SW 1271 (cell line): ENCODE data around the gene MINDY4B.

Experiments
- DNase-seq, 2 experiments: peaks; one replicate each; lab custom pipeline; 2025; lab: John Stamatoyannopoulos, UW

The MINDY4B gene

DNA sequence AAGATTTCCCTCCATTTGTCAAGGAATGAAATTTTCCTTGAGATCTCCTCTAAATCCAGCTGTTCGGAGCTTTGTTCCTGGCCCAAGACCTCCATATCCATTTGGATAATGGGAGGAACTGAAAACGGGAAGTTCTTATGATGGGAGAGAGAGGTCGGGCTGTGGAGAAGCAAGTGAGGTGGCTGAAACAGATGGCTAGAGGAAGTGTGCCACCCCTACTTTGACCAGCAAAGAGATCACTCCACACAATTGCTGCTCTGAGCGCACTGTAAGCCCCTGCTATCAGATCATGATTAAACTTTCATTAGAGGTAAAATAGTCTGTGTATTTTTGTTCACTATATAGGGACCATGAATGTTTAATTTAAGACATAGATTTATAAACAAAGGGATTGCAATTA is at the start of gene MINDY4B:
TSS of gene MINDY4B (minus strand) at position 101 of the 400 bp plus-strand sequence. CDS start at position 101, 0 bp downstream.
- DNase-seq = no peak

DNA sequence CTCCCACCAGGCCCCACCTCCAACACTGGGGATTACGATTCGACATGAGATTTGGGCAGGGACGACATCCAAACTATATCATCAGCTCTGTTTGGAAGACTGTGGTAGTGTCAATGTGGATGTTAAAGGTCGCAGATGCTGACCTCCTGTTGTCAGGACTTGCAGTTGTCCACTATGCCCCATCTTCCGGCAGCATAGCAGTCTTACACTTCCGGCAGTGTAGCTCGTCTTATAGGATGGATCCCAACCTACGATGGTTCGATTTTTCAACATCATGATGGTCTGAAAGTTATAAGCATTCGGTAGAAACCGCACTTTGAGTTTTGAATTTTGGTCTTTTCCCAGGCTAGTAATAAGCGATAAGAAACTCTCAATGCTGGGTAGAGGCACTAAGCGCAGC is 46.7 kb upstream of the MINDY4B start:
- no peak for DNase-seq

DNA sequence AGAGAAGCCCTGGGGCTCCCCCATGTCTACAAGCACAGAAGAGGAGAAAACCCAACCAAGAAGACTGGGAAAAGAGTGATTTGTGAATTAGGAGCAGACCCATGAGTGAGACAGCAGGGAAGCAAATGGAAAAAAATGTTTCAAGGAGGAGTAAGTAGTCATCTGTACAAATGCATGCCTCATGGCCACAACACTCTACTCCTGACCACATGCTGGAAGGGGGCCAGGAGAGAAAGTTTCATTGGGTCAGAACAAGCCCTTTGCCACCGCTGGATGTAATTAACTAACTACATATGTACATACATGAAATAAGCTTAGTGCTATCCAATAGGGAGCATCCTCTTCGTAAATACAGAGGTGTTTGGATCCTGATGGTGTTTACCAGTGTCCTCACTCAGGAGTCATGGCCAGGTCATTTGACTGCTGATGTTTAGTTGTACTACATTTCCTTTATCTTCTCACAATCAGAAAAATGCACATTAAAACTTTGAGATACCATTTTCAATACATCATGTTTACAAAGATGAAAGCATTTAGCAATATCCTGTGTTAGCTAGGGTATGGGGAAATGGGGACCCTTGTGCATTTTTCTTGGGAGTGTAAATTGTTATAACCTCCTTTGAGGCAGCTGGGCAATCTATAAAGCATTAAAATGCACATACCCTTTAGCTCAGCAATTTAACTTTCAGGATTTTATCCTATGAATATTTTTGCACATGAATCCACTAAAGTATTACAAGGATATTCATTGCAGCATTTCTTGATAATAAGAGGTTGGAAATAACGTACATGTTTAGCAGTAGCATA is 40.2 kb upstream of the MINDY4B start:
- no peak for DNase-seq

DNA sequence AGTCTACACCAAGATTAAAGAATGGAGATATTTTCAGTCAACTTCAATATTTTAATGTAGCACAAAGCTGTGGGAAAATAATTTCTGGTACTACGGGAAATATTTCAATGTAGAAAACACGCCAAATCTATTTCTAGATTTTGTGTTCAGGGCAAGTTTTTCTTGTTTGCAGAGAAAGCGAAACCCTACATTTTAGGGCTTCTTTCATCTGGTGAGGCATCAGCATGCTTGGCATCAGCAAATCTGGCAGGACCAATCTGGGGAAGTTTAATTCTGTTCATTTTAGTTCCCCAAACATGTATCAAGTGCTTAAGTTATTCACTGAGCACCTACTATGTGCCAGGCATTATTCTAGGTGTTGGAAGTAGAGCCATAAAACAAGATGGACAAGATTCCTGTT is 37.0 kb upstream of the MINDY4B start:
- DNase-seq = no peak

DNA sequence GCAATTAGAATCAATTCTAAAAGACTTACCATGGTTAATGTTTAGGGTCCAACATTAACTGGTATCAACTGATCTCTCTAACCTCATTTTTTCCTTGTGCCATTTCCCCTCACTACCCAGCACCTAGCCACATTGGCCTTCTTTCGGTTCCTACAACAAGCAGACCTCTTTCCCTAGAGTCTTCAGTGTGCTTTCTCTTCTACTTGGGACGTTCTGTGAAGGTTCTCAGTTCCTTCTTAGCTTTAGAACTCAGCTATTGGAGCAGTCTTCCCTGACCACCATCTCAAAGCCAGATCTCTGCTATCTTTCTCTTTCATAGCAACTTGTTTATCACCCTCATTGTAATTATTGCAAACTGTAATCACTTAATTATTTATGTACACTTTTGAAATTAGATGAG is 31.5 kb upstream of the MINDY4B start:
- DNase-seq = no peak

DNA sequence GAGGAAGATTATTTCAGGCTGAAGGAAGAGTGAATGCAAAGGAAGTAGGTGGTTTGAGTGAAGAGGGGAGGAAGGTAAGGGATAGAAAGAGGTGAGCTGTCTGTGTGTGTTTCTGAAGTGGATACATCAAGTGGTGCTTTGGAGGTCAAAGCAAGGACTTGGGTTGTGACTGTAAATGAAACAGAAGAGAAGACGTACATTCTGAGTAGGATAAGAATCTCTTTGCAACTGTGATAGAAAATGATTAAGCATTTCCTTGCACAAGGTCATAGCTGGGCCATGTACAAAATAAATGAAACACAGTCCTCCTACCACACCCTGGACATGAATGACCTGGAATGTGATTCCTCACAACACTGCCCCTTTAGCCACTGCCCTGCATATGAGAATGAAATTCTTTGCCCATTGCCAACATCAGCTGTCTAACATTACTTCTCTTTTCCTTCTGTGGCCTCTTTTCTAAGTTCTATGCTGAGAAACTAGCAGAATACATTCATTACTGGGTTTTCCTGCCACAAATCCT is 28.3 kb upstream of the MINDY4B start:
- no peak for DNase-seq

DNA sequence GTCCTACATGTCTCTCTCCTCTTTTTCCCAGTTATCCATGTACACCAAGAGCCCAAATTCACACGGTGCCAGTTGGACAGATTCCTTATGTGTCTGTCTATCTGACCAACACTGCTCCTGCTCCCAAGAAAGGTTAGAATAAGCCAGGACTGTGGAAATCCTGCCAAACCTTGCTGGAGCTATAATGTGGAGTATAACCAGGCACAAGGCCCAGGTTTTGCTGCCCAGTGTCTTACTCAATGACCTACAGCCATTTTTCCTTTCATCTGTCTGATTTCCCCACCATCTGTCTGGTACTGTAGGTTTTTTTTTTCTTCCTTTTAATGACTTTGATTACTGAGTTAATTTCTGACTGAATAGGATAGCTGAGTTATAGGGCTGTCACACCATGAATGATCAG is 26.5 kb upstream of the MINDY4B start:
- no peak for DNase-seq

DNA sequence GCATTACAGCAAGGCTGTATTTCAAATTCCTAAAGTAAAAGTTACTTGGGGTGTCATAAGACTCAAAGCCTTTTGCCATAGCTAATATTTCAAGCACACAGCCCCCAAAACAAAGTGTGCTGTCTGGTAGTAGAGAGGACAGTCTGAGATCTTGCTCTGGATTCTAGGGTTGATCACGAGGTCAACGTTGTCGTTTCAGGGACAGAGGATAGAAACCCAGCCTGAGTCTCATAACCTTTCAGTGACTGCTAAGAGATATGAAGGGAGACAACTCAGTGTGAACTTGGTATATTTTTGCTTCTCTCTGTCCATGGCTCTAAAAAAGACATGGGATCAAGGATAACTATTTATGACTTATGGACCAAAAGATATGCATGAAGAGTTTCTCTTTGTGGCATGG is 25.6 kb upstream of the MINDY4B start:
- DNase-seq = no peak

DNA sequence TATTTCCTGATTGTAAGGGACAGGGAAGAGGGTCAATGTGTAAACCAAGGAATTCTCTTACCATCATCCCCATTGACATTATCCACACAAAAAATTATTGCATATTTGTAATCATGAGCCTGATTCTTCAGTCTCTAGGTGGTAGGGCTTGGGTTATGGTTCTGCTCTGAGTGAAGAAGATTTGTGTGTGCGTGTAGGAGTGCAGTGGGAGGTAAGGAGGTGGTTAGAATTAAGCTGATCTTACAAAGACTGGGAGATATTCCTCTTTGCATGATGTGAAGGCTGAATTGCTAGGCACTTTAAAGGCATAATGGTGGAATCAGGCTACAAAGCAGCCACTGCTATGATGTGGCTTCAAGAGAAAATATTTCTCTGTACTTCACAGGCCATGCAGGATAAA is 23.0 kb upstream of the MINDY4B start:
- no peak for DNase-seq

DNA sequence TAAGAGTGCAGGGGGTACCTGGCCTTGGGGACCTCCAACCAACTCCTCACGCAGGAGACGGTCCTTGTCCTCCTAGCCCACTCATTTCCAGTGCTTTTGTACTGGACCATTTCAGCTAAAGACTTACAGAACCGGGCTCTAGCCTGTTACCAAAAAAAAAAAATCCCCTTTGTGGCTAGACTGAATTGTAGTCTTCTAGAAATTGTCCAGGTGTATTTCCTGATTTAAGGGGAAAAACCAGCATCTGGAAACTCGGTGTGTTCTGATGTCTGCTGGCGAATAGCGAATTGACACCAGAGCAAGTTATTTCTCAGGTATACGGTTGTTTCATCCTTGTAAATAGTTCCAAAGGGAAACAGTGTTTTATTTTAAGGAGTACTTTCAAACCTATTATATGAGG is 21.1 kb upstream of the MINDY4B start:
- no peak for DNase-seq

DNA sequence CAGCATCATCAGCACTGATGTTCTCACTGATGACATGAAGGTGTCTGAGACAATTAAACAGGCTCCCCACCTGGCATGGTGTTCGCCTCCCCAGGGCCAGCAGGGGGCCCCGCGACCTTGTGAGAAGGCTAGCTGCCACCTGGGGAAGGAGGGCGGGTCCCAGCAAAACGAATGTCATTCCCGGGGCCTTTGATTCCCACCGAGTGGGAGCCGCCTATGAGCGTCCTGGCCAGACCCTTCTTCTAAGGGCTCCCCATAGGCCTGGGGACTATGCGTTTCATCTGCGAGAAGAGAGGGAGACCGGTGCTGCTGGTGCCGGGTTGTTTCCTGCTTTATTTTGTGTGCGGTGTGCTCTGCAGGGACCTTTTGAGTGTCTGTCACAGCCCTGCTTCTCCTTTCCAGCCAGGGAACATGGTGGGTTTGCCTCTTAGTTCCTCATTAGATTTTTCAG is 20.5 kb upstream of the MINDY4B start:
- DNase-seq = peak; percentile 18 to 48

DNA sequence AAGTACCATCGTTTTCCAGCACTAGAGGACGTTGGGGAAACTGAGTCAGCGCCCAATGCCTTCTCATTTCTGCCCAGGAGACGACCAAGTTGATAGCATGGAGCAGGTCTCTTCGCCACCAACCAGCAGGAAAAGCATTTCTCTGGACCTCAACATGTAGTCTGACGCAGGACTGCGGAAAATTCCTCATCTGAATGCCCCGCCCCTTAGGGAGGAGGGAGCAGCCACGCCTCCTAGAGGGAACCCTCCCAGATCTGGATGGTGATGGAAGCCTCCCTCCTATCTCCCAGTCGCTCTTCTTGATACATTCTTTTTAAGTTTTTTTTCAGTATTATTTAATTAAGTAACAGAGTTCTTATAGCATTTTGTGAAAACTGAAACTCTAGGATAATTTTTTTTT is 17.4 kb upstream of the MINDY4B start:
- DNase-seq = no peak

DNA sequence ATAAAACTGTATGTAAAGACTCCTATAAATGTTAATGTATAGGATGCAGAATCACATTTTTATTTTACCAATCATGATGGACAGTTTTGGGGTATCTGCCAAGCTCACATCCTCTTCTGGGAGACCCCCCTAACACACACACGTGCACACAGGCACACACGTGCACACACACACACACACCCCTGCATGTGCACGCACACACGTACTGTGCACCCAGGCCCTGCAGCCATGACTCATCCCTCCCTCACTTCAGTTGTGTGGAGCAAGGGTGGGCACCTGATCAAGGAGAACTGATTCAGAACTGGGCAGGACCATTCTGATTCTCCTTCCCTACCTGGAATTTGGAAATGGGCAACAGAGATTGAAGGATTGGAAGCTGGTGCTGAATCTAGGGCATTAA is 16.0 kb upstream of the MINDY4B start:
- DNase-seq = no peak

DNA sequence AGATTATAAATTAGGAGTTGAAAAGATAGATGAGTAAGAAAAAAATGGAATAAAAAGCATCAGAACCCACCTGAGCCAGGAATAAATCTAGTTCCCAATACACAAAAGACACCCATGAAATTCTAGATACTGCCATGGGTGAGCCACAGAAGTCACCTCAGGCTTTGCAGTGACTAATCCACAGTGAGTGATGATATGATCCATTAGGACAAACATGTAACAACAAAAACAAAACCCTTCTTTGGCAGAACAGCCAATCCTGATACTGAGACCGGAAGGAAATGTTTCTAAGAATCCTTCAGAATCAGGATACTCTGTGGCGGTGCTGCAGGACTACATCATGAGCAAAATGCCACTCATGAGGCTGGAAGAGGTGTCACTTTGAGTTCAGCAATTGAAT is 15.0 kb upstream of the MINDY4B start:
- DNase-seq = no peak

DNA sequence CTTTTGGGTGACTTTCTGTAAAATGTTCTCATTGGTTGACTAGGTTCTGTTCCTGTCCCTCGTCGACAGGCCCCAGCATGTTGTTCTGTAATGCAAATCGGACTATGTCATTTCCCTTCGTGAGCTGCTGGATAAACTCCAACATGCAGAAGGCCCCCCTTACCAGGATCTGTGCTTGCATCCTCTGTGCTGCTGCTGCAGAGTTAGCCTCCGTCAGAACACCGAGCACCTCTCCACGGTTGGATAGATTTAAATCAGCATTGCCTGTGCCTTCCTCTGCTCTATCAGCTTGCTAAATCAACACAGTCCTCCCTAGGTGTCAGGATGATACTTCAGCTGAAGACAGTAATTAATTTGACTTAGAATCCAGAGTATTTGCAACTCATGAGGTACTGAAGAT is 12.7 kb upstream of the MINDY4B start:
- no peak for DNase-seq

DNA sequence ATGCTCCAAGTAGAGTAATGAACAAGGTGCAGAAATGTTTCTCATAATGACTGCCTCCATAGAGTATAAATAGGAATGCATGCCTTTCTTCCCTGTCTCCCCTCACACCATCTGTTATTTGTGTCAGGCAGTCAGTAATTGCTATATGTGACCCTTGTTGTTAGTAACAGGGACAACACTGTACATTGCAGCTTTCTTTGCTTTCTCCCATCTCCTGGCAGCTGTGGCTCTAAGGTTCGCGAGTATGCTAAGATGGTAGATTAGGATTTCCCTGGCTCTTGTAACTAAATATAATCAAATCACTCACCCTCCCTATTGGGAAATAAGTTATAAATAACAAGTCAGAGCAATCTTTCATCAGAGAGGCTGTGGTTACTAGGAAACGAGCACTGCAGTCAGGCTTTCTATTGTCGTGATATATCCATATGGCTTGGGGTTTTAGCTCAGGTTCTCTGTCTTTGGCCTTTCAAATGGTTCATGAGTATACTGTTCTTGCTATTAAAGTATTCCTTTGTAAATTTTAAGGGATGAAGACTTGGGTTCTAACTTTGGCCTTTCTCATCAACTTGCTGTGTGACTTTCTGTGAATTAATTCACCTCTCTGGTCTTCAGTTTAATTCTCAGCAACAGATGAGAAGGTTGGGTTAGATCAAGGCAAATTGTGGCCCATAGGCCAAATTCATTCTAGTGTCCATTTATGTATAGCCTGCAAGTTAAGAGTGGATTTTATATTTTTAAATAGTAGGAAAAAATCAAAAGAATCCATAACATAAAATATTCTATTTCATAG is 8.1 kb upstream of the MINDY4B start:
- DNase-seq = no peak

DNA sequence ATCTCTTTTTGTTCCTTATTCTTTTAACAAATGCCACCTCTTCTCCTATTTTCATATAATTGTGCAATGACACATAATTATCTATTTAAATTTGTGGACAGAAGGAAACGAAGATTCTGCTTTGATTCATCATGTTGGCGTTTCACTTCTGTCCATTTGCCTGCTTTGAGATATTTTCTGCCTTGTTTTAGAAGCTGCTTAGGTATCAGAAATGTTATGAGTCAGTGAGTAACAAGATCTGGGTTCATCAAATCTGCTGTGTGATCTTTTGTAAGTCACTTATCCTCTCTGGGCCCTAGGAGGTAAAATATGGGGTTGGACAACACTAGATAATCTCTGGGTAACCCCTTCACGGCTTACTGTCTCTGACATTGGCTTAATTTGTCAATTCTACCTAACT is 7.3 kb upstream of the MINDY4B start:
- DNase-seq = no peak

DNA sequence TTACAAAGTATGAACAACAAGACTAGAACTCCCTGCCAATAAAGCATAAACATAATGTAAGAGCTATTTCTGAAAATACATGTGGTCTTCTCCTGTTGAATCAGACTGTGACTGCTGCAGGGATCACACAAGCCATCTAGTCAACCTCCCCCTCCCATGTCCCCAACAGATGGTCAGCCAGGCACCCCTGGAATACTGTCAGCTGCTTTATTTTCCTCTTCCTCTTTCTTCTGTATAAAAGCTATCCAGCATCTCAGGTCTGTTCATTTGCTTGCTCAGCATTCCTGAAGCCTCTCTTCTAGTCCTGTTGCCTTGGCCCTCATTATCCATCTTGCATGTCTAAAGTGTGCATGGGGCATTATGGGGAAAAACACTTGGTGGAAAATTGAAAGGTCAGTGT is 6.5 kb upstream of the MINDY4B start:
- no peak for DNase-seq

DNA sequence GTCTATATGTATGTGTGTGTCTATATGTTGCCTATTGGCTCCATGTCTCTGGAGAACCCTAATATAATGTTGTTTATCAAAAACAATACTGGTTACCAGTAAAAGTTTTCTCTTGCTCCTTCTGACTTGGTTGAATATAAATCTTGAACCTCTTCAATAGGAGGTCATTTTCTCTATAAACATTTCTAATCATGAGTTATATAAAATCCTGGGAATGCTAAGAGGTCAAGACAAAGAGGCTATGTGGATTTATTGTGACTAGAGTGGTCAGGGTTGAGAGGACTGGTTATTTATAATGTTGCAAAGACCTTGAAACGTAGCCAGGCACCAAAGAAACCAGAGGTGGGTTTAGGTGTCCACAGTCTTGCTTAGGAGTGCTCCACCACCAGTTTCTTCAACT is 1.2 kb upstream of the MINDY4B start:
- DNase-seq = no peak

DNA sequence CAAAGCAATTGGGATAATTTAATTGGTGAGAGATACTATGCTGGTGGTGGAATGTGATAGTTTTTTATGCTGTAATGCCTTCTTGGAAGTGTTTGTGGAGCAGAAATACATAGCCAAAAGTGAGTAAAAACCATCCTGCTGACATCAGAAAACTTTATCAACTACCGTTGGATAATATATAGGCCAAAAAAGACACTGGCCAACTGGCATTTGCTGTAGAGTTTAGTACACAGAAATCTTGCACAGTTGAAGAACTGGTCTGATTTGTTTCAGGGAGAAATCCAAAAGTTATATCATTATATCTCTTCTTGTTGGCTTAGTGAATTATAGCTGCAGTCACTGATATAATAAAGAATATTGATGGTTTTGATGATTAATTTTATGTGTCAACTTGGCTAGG is 507 bp upstream of the MINDY4B start:
- DNase-seq = no peak

DNA sequence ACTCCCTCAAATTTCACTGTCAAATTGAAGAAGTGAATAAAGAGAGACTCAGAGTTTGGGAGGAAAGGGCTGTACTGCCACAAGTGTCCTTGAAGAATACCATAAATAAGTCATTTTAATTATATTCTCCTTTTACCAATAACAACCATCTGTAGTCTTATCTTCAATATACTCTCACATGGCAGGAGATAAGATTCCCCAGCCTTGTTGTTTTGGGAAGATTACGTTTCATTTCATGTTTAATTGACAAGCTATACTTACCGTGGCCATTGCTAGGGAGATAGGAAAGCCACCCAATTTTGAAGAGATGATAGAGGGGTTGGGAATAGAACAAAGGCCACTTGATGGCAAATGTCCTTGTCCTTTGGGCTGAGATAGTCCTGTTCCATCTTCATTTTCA is 2.3 kb downstream of the MINDY4B start:
- no peak for DNase-seq

DNA sequence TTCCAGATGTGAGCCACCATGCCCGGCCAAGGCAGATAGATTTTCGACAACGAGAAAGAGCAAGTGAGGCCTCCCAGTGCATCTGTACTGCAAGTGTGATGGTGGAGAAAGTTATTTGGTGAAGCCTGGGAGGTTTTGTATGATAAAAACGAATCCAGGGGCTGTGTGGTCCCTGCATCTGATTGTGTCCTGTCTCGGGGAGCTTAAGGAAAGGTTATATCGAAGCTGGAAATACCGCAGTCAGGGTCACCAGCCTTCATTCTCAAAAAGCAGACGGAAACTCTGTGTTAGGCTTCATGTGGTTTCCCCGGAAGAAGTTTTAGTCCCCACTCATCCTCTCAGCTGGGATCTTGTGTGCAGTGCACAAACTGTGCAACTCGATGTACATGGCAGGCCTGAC is 3.4 kb downstream of the MINDY4B start:
- no peak for DNase-seq

DNA sequence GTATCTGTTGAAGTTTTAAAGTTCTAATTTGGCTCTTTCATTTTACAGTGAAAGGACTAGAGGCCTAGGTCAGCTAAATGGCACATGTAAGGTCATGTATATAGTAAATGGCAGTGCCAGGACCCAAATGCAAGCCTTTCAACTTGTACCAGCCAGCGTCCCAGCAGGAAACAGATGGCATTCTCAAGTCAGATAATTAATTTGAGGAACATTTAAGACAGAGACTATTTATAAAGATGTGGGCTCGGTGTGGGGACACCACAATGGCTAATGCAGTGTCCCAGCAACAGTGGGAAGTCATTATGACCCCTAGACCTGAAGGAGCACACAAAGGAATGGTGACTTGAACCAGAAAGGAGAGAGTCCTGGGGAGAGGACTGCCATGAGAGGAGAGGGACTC is 6.1 kb downstream of the MINDY4B start:
- no peak for DNase-seq
